ENCODE data around the gene PRADC1. TPM values are rescaled to one million over a fixed set of nuclear protein-coding genes. Genes with fewer than 3 reads are reported as not detected.

Gene PRADC1
- total and polyA plus RNA-seq, 2 experiments from 2014 or later: 6.5 to 8.3 TPM

- TF ChIP-seq ETS1 (IDR thresholded peaks at IDR 0.05): no peak
- TF ChIP-seq CREB1 (CRISPR knock-in tag; IDR thresholded peaks at IDR 0.05; ENCODE audit: low read depth): no peak
- no peak for TF ChIP-seq ZNF331 (CRISPR knock-in tag; IDR thresholded peaks at IDR 0.05; ENCODE audit: low read depth)
Observed at GRCh38 chr2:73262108-73262651, 29.1 kb upstream of the PRADC1 start (continued).

- H3K4me1 ChIP-seq (ENCODE audit: insufficient read depth): peaks cover 11% of the 10 kb centered on the region
- no peaks in the 10 kb centered on the region; the same call in 1 of the 2 replicates for H3K36me3 ChIP-seq (ENCODE audit: insufficient read depth)
- TF ChIP-seq CTCF (conservative IDR thresholded peaks at IDR 0.05; ENCODE audit: low read depth in 2 of 2) (peak; percentile 54 to 81), EZH2 (IDR thresholded peaks at IDR 0.05; ENCODE audit: low read depth, unreplicated experiment) (no peak), JUNB (IDR thresholded peaks at IDR 0.05; ENCODE audit: unreplicated experiment) (no peak)
- H3K4me3 ChIP-seq: no peak overlapping the region
- DNase-seq (ENCODE audit: low spot score) (peak; percentile 80), ATAC-seq (peak; percentile 78)
- Mint-ChIP-seq H3K36me3 (ENCODE audit: low read depth) (peaks cover 13% of the 10 kb centered on the region), H3K27ac (no peak overlapping the region), H3K4me1 (peaks cover 15% of the 10 kb centered on the region; the same call in 2 of the 3 replicates), H3K4me3 (no peak overlapping the region), H3K27me3 (ENCODE audit: insufficient read depth, low read depth, poor library complexity) (peaks cover 12% of the 10 kb centered on the region), H3K9me3 (no peaks in the 10 kb centered on the region)
- no peaks in the 10 kb centered on the region for H3F3A ChIP-seq (replicated peaks; ENCODE audit: low read depth)
- H3K9me2 ChIP-seq (ENCODE audit: insufficient read depth): no peaks in the 10 kb centered on the region
- H2AFZ ChIP-seq: no peak overlapping the region
- H3K79me2 ChIP-seq (replicated peaks; ENCODE audit: insufficient read depth): no peaks in the 10 kb centered on the region
- H3K27me3 ChIP-seq (ENCODE audit: insufficient read depth): no peaks in the 10 kb centered on the region
- H4K20me1 ChIP-seq (replicated peaks; ENCODE audit: insufficient read depth): peaks cover 6% of the 10 kb centered on the region
- no peak overlapping the region for H3K27ac ChIP-seq (ENCODE audit: low read depth)
- H3K4me2 ChIP-seq: no peak overlapping the region
Observed at GRCh38 chr2:73260338-73260984, 27.4 kb upstream of the PRADC1 start.

- peaks cover 11% of the 10 kb centered on the region for H3K4me1 ChIP-seq (ENCODE audit: insufficient read depth)
- ATAC-seq (no peak), DNase-seq (ENCODE audit: low spot score) (no peak)
- no peak overlapping the region for H3K4me2 ChIP-seq
- no peak overlapping the region for H2AFZ ChIP-seq
- no peak overlapping the region for H3K27ac Mint-ChIP-seq
- no peaks in the 10 kb centered on the region for H3K9me2 ChIP-seq (ENCODE audit: insufficient read depth)
- H3K79me2 ChIP-seq (replicated peaks; ENCODE audit: insufficient read depth): no peaks in the 10 kb centered on the region
- no peaks in the 10 kb centered on the region for H3F3A ChIP-seq (replicated peaks; ENCODE audit: low read depth)
- H3K9me3 Mint-ChIP-seq: no peaks in the 10 kb centered on the region
- H4K20me1 ChIP-seq (replicated peaks; ENCODE audit: insufficient read depth): peaks cover 6% of the 10 kb centered on the region
- no peaks in the 10 kb centered on the region; the same call in 1 of the 2 replicates for H3K36me3 ChIP-seq (ENCODE audit: insufficient read depth)
- H3K27ac ChIP-seq (ENCODE audit: low read depth): no peak overlapping the region
- H3K4me1 Mint-ChIP-seq: peaks cover 21% of the 10 kb centered on the region; the same call in 2 of the 3 replicates
- no peak overlapping the region for H3K4me3 ChIP-seq
- H3K27me3 Mint-ChIP-seq (ENCODE audit: insufficient read depth, low read depth, poor library complexity): peaks cover 12% of the 10 kb centered on the region
- H3K4me3 Mint-ChIP-seq: no peak overlapping the region
- H3K27me3 ChIP-seq (ENCODE audit: insufficient read depth): no peaks in the 10 kb centered on the region
- peaks cover 13% of the 10 kb centered on the region for H3K36me3 Mint-ChIP-seq (ENCODE audit: low read depth)
- TF ChIP-seq ZNF331 (CRISPR knock-in tag; IDR thresholded peaks at IDR 0.05; ENCODE audit: low read depth) (no peak), CREB1 (CRISPR knock-in tag; IDR thresholded peaks at IDR 0.05; ENCODE audit: low read depth) (no peak), ZNF114 (CRISPR knock-in tag; IDR thresholded peaks at IDR 0.05) (no peak), STAT1 (IDR thresholded peaks at IDR 0.05; ENCODE audit: unreplicated experiment) (no peak), ZNF462 (CRISPR knock-in tag; IDR thresholded peaks at IDR 0.05) (no peak)
Observed at GRCh38 chr2:73259704-73260337, 26.8 kb upstream of the PRADC1 start.

Data from GM23338 (cell line).